Neutrophil (primary cell): ENCODE measurements around the gene USP49.

Experiments used
- H3K27ac ChIP-seq: fragments of 200-600 bp; sonication (generic); 2 replicates; pipeline ENCODE4 v1.5.1; 2016; ENCODE audit warnings: mild to moderate bottlenecking, moderate library complexity
- H3K27me3 ChIP-seq: fragments of 200-600 bp; sonication (generic); 2 replicates; pipeline ENCODE4 v1.6.0; 2016; ENCODE audit warnings: mild to moderate bottlenecking
- H3K36me3 ChIP-seq: fragments of 200-600 bp; sonication (generic); 2 replicates; pipeline ENCODE4 v1.5.1; 2017
- H3K4me1 ChIP-seq, 2 experiments: fragments of 200-600 bp in 1 of 2; sonication (generic) in 1 of 2; 1 replicate in 1 of 2; 2 replicates in 1 of 2; pipeline versions ENCODE4 v1.5.1 to v1.6.1; 2013 to 2016; ENCODE audit warnings: low read depth in 1 of 2, low read length in 1 of 2, mild to moderate bottlenecking in 1 of 2, moderate library complexity in 1 of 2; ENCODE audit not compliant: control insufficient read depth in 1 of 2, insufficient read depth in 1 of 2
- H3K4me3 ChIP-seq, 2 experiments: fragments of 200-600 bp in 1 of 2; sonication (generic) in 1 of 2; 1 replicate in 1 of 2; 2 replicates in 1 of 2; pipeline ENCODE4 v1.5.1; 2013 to 2016; ENCODE audit warnings: low read depth in 1 of 2, low read length in 1 of 2, mild to moderate bottlenecking in 1 of 2, moderate library complexity in 1 of 2
- H3K9me3 ChIP-seq: fragments of 200-600 bp; sonication (generic); 2 replicates; pipeline ENCODE4 v1.5.1; 2016
- TF ChIP-seq, protein P1 (sequence below): fragments of 200-600 bp; sonication (generic); IDR thresholded peaks from 2 replicates; pipeline ENCODE4 v1.5.1; 2016; ENCODE audit warnings: antibody characterized with exemption

The USP49 gene

DNA sequence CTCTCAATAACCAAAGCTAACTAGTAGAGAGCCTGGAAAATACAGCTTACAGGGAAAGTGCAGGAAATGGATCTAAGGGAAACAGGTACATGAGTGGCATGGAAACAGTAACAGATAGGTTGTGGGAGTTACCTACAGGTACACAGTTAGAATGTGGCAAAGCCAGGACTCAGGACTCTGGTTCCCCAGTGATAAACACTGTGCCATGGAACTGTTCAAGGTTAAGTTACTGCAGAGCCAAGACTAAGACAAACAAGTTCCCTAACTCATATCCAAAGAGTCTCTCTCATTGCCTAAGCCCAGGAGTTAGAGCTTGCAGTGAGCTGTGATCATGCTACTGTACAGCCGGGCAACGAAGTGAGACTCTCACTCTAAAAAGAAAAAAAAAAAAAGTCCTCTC is 19.2 kb upstream of the USP49 start:
- TF ChIP-seq, protein P1, sequence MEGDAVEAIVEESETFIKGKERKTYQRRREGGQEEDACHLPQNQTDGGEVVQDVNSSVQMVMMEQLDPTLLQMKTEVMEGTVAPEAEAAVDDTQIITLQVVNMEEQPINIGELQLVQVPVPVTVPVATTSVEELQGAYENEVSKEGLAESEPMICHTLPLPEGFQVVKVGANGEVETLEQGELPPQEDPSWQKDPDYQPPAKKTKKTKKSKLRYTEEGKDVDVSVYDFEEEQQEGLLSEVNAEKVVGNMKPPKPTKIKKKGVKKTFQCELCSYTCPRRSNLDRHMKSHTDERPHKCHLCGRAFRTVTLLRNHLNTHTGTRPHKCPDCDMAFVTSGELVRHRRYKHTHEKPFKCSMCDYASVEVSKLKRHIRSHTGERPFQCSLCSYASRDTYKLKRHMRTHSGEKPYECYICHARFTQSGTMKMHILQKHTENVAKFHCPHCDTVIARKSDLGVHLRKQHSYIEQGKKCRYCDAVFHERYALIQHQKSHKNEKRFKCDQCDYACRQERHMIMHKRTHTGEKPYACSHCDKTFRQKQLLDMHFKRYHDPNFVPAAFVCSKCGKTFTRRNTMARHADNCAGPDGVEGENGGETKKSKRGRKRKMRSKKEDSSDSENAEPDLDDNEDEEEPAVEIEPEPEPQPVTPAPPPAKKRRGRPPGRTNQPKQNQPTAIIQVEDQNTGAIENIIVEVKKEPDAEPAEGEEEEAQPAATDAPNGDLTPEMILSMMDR: no peak
- Histone ChIP-seq H3K27ac (peak overlapping the region; percentile 72), H3K4me3 (no peak overlapping the region), H3K4me1 (peaks cover 16 to 20% of the 10 kb centered on the region in 2 experiments), H3K9me3 (no peaks in the 10 kb centered on the region), H3K36me3 (peaks cover 36% of the 10 kb centered on the region), H3K27me3 (no peaks in the 10 kb centered on the region)

- Histone ChIP-seq H3K9me3 (no peaks in the 10 kb centered on the region), H3K36me3 (peaks cover 59% of the 10 kb centered on the region), H3K4me1 (peaks cover 13 to 17% of the 10 kb centered on the region in 2 experiments), H3K4me3 (no peak overlapping the region), H3K27me3 (no peaks in the 10 kb centered on the region), H3K27ac (no peak overlapping the region)
- TF ChIP-seq, protein P1: no peak
Measured at GRCh38 chr6:41909727-41910126, 14.6 kb upstream of the USP49 start.

DNA sequence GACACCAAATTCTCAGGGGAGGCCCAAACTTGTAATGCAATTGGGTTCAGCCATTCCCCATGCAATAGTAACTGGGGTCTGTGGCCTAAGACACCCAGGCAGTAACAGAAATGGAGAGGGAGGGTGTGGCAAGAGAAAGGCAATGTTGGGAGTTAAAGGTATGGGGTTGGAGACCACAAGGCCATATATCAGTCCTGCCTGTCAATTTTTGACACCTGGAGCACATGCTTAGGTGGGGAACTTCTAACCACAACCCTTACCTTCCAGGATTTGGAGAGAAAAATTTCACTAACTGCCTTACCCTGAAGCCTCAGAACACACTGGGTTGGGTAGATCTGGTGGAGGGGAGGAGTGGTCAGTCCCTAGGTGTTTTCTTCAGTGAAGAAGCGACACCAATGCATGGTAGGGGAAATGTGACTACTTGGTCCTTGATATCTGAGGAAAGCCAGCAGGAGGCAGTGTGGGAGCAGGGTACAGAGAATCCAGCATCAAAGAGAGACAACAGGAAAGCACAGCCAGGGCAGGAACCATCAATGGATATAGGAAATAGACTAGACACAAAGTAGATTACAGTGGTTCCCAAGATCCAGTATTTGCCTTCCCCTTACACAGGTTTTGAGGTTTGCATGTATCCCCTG is 6.8 kb upstream of the USP49 start:
- Histone ChIP-seq H3K27ac (peak overlapping the region; percentile 67), H3K27me3 (no peaks in the 10 kb centered on the region), H3K9me3 (no peaks in the 10 kb centered on the region), H3K4me3 (no peak overlapping the region), H3K4me1 (peaks cover 15 to 19% of the 10 kb centered on the region in 2 experiments), H3K36me3 (peaks cover 27% of the 10 kb centered on the region)
- TF ChIP-seq, protein P1: peak; percentile 23

- H3K9me3 ChIP-seq: no peaks in the 10 kb centered on the region
- peaks cover 21 to 27% of the 10 kb centered on the region in 2 experiments for H3K4me1 ChIP-seq
- peaks cover 16% of the 10 kb centered on the region for H3K36me3 ChIP-seq
- TF ChIP-seq, protein P1: no peak
- H3K27ac ChIP-seq: peak overlapping the region; percentile 67
- no peak overlapping the region for H3K4me3 ChIP-seq
- H3K27me3 ChIP-seq: no peaks in the 10 kb centered on the region
Measured at GRCh38 chr6:41900861-41901260, 5.7 kb upstream of the USP49 start.

DNA sequence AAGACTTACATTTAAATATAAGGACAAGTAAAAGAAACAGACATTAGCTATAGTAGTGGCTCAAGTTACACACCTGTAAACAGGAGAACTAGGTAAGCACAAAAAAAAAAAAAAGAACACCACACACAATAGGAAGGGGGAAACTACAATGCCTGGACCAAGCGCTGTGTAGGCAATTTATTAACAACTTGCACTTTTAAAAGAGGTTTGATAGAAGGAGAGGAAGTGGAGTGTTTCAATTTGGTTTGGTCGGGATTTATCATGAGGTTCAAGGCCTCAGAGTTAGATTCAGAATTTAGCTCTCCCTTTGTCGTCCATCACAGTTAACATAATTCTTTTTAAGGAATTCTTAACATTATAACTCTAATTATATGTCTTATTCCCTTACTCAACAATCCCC is 1.1 kb upstream of the USP49 start:
- no peaks in the 10 kb centered on the region for H3K9me3 ChIP-seq
- H3K27me3 ChIP-seq: peaks cover 15% of the 10 kb centered on the region
- peak overlapping the region; percentile 85 for H3K27ac ChIP-seq
- peaks cover 34% of the 10 kb centered on the region in 2 experiments for H3K4me1 ChIP-seq
- TF ChIP-seq, protein P1: no peak
- H3K4me3 ChIP-seq: peak overlapping the region; percentile 89 to 91
- H3K36me3 ChIP-seq: no peaks in the 10 kb centered on the region
